Midbrain (tissue), 1 donor: Measurements from ENCODE around the gene MPHOSPH9.
"Not testable (repeated sequence)": the region's sequence is repeated elsewhere in the genome, so short reads cannot be mapped to it uniquely, and the experiment has no call there.

Source experiments
- DNase-seq: peaks from one replicate; lab custom pipeline; 2025; lab: John Stamatoyannopoulos, UW

The MPHOSPH9 gene

GRCh38 chr12:123254853-123255446 lies 22.0 kb upstream of the MPHOSPH9 start:
- no peak for DNase-seq

- peak; percentile 65 for DNase-seq
These were observed 20.9 kb upstream of the MPHOSPH9 start for GRCh38 chr12:123253641-123254459.

- DNase-seq: not testable (repeated sequence)
These were observed 19.4 kb upstream of the MPHOSPH9 start for GRCh38 chr12:123252365-123252764.

GRCh38 chr12:123251403-123252076 lies 18.6 kb upstream of the MPHOSPH9 start:
- no peak for DNase-seq

GRCh38 chr12:123250471-123251383 lies 17.8 kb upstream of the MPHOSPH9 start:
- DNase-seq: no peak

GRCh38 chr12:123248996-123249741 lies 16.2 kb upstream of the MPHOSPH9 start:
- not testable (repeated sequence) for DNase-seq

GRCh38 chr12:123248129-123248528 lies 15.2 kb upstream of the MPHOSPH9 start:
- not testable (repeated sequence) for DNase-seq

GRCh38 chr12:123245678-123246077 lies 12.7 kb upstream of the MPHOSPH9 start:
- DNase-seq: no peak

GRCh38 chr12:123243671-123244262 lies 10.8 kb upstream of the MPHOSPH9 start:
- no peak for DNase-seq

- no peak for DNase-seq
These were observed 9.4 kb upstream of the MPHOSPH9 start for GRCh38 chr12:123242116-123242904.

GRCh38 chr12:123238961-123239360 lies 6.0 kb upstream of the MPHOSPH9 start:
- no peak for DNase-seq

- no peak for DNase-seq
These were observed 5.4 kb upstream of the MPHOSPH9 start for GRCh38 chr12:123238330-123238682.

GRCh38 chr12:123237646-123238329 lies 4.8 kb upstream of the MPHOSPH9 start:
- peak; percentile 43 for DNase-seq

- no peak for DNase-seq
These were observed 766 bp upstream of the MPHOSPH9 start for GRCh38 chr12:123233505-123234308.

- no peak for DNase-seq
These were observed 502 bp downstream of the MPHOSPH9 start for GRCh38 chr12:123232472-123232806.

GRCh38 chr12:123231931-123232330 lies 1.0 kb downstream of the MPHOSPH9 start:
- DNase-seq: no peak

GRCh38 chr12:123229051-123229450 lies 3.9 kb downstream of the MPHOSPH9 start:
- DNase-seq: no peak

GRCh38 chr12:123227581-123228258 lies 5.2 kb downstream of the MPHOSPH9 start:
- no peak for DNase-seq
